HEK293T (cell line): Measurements from ENCODE around the gene OSTC.

ENCODE experiments used
- CTCF ChIA-PET: fragments of 350-600 bp; formaldehyde crosslinking; extraction: SDS; loops from one replicate; lab custom pipeline; 2021; ENCODE audit warnings: antibody characterized with exemption, inconsistent platforms; lab: Yijun Ruan, JAX
- POLR2A ChIA-PET: fragments of 350-600 bp; formaldehyde crosslinking; extraction: SDS; loops from one replicate; lab custom pipeline; 2020; ENCODE audit warnings: antibody characterized with exemption, inconsistent platforms; lab: Yijun Ruan, JAX
- DNase-seq: peaks from one replicate; pipeline ENCODE4 v3.0.0; 2012; ENCODE audit warnings: mixed read lengths; ENCODE audit errors: extremely low spot score
- ARNT ChIP-seq: fragments of 450-650 bp; IDR thresholded peaks from 2 replicates; pipeline ENCODE4 v1.6.1; 2017; ENCODE audit warnings: mild to moderate bottlenecking
- BHLHE40 ChIP-seq: fragments of 450-650 bp; IDR thresholded peaks from 2 replicates; pipeline ENCODE4 v1.6.1; 2016; ENCODE audit warnings: mild to moderate bottlenecking, moderate library complexity, borderline replicate concordance
- CTBP1 ChIP-seq: fragments of 450-650 bp; IDR thresholded peaks from 2 replicates; pipeline ENCODE4 v1.6.1; 2016; ENCODE audit warnings: borderline replicate concordance
- ELF4 ChIP-seq: fragments of 450-650 bp; IDR thresholded peaks from 2 replicates; pipeline ENCODE4 v1.6.1; 2017; ENCODE audit warnings: antibody characterized with exemption
- FOXA1 ChIP-seq: fragments of 450-650 bp; IDR thresholded peaks from 2 replicates; pipeline ENCODE4 v1.6.1; 2016; ENCODE audit warnings: mild to moderate bottlenecking
- FOXK2 ChIP-seq: fragments of 450-650 bp; IDR thresholded peaks from 2 replicates; pipeline ENCODE4 v1.6.1; 2016; ENCODE audit warnings: mild to moderate bottlenecking
- FOXM1 ChIP-seq: fragments of 450-650 bp; IDR thresholded peaks from 2 replicates; pipeline ENCODE4 v1.6.1; 2017; ENCODE audit warnings: mild to moderate bottlenecking, borderline replicate concordance
- HDGF ChIP-seq: fragments of 450-650 bp; IDR thresholded peaks from 2 replicates; pipeline ENCODE4 v1.6.1; 2017; ENCODE audit warnings: antibody characterized with exemption, borderline replicate concordance
- L3MBTL2 ChIP-seq: fragments of 450-650 bp; conservative IDR thresholded peaks from 2 replicates; pipeline ENCODE4 v1.6.1; 2016; ENCODE audit warnings: mild to moderate bottlenecking
- LEF1 ChIP-seq: fragments of 450-650 bp; IDR thresholded peaks from 2 replicates; pipeline ENCODE4 v1.6.1; 2017; ENCODE audit warnings: mild to moderate bottlenecking, borderline replicate concordance
- NFRKB ChIP-seq: fragments of 450-650 bp; IDR thresholded peaks from 2 replicates; pipeline ENCODE4 v1.6.1; 2016; ENCODE audit warnings: mild to moderate bottlenecking, moderate library complexity
- PKNOX1 ChIP-seq: fragments of 450-650 bp; IDR thresholded peaks from 2 replicates; pipeline ENCODE4 v1.6.1; 2016
- SP1 ChIP-seq: fragments of 450-650 bp; IDR thresholded peaks from 2 replicates; pipeline ENCODE4 v1.6.1; 2017
- SUZ12 ChIP-seq: fragments of 450-650 bp; IDR thresholded peaks from 2 replicates; pipeline ENCODE4 v1.6.1; 2016; ENCODE audit warnings: mild to moderate bottlenecking
- TARDBP ChIP-seq: fragments of 450-650 bp; IDR thresholded peaks from 2 replicates; pipeline ENCODE4 v1.6.1; 2016
- ZNF384 ChIP-seq: fragments of 450-650 bp; IDR thresholded peaks from 2 replicates; pipeline ENCODE4 v1.6.1; 2016

The OSTC gene

DNA sequence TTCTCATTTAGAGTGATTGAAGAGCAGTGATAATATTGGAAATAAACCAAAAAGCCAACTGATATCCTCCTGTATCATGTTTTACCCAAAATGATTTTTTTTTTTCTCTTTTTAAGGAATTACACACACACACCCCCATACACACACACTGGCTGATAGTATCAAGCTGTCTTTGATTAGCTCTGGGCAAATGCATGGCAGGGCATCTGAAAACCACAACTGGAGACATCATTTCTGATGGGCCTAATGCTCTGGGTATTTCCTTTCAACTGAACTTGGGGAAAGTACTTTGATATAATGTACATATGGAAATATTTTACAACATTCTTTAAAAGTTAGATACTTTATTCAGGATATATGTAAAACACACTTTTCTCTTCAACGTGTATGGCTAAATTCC, 14.2 kb upstream of the OSTC start:
- DNase-seq: no peak
- no peak for TF ChIP-seq ZNF384
- TF ChIP-seq SUZ12: no peak
- no peak for TF ChIP-seq PKNOX1
- no peak for TF ChIP-seq FOXA1
- ChIA-PET POLR2A (interaction anchor here (3.1 kb wide), 1 partner anchor 14 kb away, joined by 10 read pairs; the partner anchor contains the start of gene OSTC), CTCF (interaction anchor here (1.6 kb wide), 1 partner anchor 14 kb away, joined by 4 read pairs; the partner anchor contains the start of gene OSTC)

- no peak for DNase-seq
- ChIA-PET CTCF (interaction anchor here (0.6 kb wide), 1 partner anchor 65 kb away, joined by 3 read pairs; no protein-coding TSS in a partner anchor), POLR2A (interaction anchor here (3.1 kb wide), 1 partner anchor 12 kb away, joined by 10 read pairs; the partner anchor contains the start of gene OSTC)
Observed at GRCh38 chr4:108637856-108638255, 12.5 kb upstream of the OSTC start.

GRCh38 chr4:108644237-108644636, 6.2 kb upstream of the OSTC start:
- DNase-seq: no peak
- ChIA-PET CTCF (interaction anchor here (0.6 kb wide), 1 partner anchor 19 kb away, joined by 4 read pairs; no protein-coding TSS in a partner anchor), POLR2A (no interaction called here)
- TF ChIP-seq TARDBP: no peak
- TF ChIP-seq HDGF: no peak
- no peak for TF ChIP-seq NFRKB
- TF ChIP-seq SP1: no peak
- TF ChIP-seq LEF1: no peak
- TF ChIP-seq FOXM1: no peak
- no peak for TF ChIP-seq FOXK2
- no peak for TF ChIP-seq ZNF384
- TF ChIP-seq ELF4: no peak
- no peak for TF ChIP-seq L3MBTL2
- TF ChIP-seq PKNOX1: no peak
- no peak for TF ChIP-seq BHLHE40
- no peak for TF ChIP-seq CTBP1
- no peak for TF ChIP-seq FOXA1
- TF ChIP-seq ARNT: no peak
- no peak for TF ChIP-seq SUZ12

More at GRCh38 chr4:108637856-108638255, 12.5 kb upstream of the OSTC start:
- TF ChIP-seq L3MBTL2 (no peak), CTBP1 (no peak), LEF1 (no peak), SUZ12 (no peak), HDGF (no peak), ARNT (no peak), FOXK2 (no peak), FOXA1 (no peak), ZNF384 (no peak), PKNOX1 (no peak), ELF4 (no peak), FOXM1 (no peak), NFRKB (no peak), BHLHE40 (no peak), TARDBP (no peak)

GRCh38 chr4:108646706-108647105, 3.7 kb upstream of the OSTC start:
- DNase-seq: no peak
- TF ChIP-seq ARNT: no peak
- no peak for TF ChIP-seq LEF1
- no peak for TF ChIP-seq L3MBTL2
- no peak for TF ChIP-seq BHLHE40
- TF ChIP-seq SUZ12: no peak
- no peak for TF ChIP-seq FOXM1
- TF ChIP-seq SP1: no peak
- TF ChIP-seq NFRKB: no peak
- no peak for TF ChIP-seq FOXA1
- no peak for TF ChIP-seq ZNF384
- no peak for TF ChIP-seq PKNOX1
- ChIA-PET POLR2A (no interaction called here), CTCF (no interaction called here)

GRCh38 chr4:108649863-108650211, 562 bp upstream of the OSTC start:
- TF ChIP-seq SP1: no peak
- no peak for TF ChIP-seq LEF1
- no peak for TF ChIP-seq TARDBP
- no peak for TF ChIP-seq FOXM1
- TF ChIP-seq L3MBTL2: no peak
- no peak for TF ChIP-seq ZNF384
- TF ChIP-seq HDGF: no peak
- TF ChIP-seq PKNOX1: no peak
- no peak for TF ChIP-seq BHLHE40
- DNase-seq: peak; percentile 10
- POLR2A ChIA-PET: interaction anchor here (0.6 to 1.9 kb wide), 4 partner anchors 13 to 788 kb away, joined by 3 to 10 read pairs (median 6); partner anchors contain the start of gene RPL34
- CTCF ChIA-PET: interaction anchor here (1.2 kb wide), 1 partner anchor 14 kb away, joined by 4 read pairs; no protein-coding TSS in a partner anchor
